ENCODE measurements around the gene CCNK.

- no peak for TF ChIP-seq ZNF565 (CRISPR knock-in tag; conservative IDR thresholded peaks at IDR 0.05; ENCODE audit: low read depth)
- TF ChIP-seq OSR1 (CRISPR knock-in tag; IDR thresholded peaks at IDR 0.05), result no peak
- no peak for TF ChIP-seq CREB5 (CRISPR knock-in tag; IDR thresholded peaks at IDR 0.05; ENCODE audit: low read depth)
- no peak for TF ChIP-seq SNAI2 (CRISPR knock-in tag; IDR thresholded peaks at IDR 0.05)
- no peak for TF ChIP-seq PPARA (CRISPR knock-in tag; IDR thresholded peaks at IDR 0.05; ENCODE audit: borderline replicate concordance)
- no peak for TF ChIP-seq RARB (CRISPR knock-in tag; IDR thresholded peaks at IDR 0.05)
- no peak for TF ChIP-seq CSDC2 (CRISPR knock-in tag; IDR thresholded peaks at IDR 0.05)
- TF ChIP-seq TSHZ2 (CRISPR knock-in tag; IDR thresholded peaks at IDR 0.05), result no peak
- TF ChIP-seq ZNF8 (CRISPR knock-in tag; IDR thresholded peaks at IDR 0.05), result no peak
- TF ChIP-seq ISL1 (CRISPR knock-in tag; IDR thresholded peaks at IDR 0.05), result no peak
- no peak for TF ChIP-seq POU6F1 (CRISPR knock-in tag; IDR thresholded peaks at IDR 0.05; ENCODE audit: borderline replicate concordance, low read depth)
- no peak for TF ChIP-seq ARNTL (CRISPR knock-in tag; IDR thresholded peaks at IDR 0.05; ENCODE audit: borderline replicate concordance, low read depth)
- TF ChIP-seq PATZ1 (CRISPR knock-in tag; IDR thresholded peaks at IDR 0.05; ENCODE audit: borderline replicate concordance), result no peak
- TF ChIP-seq ZC3H10 (CRISPR knock-in tag; IDR thresholded peaks at IDR 0.05), result no peak
Measured at GRCh38 chr14:99541211-99541610, 60.0 kb downstream of the CCNK start.

Measured in SK-N-SH treated with all-trans-retinoic acid at 6 μM for 48 hours (cell line).